HCT116 (cell line): ENCODE results near the gene OR2B2. TPM values are rescaled to one million over a fixed set of nuclear protein-coding genes. Genes with fewer than 3 reads are reported as not detected.

ENCODE experiments used
- ATAC-seq: fragments of 200-7000 bp; cut with Tn5 transposase; 2 replicates; pipeline ENCODE4 v1.9.1; 2020; ENCODE audit warnings: mild to moderate bottlenecking, moderate library complexity
- Bru-seq: library from RNA; stranded (reverse); fragments of 400-500 nt; gene quantifications from one replicate; lab custom pipeline; 2021; lab: Mats Ljungman, UMichigan
- BruChase-seq, 2 experiments: library from RNA; stranded (reverse); fragments of 400-500 nt; gene quantifications; one replicate each; lab custom pipeline; 2021; lab: Mats Ljungman, UMichigan
- BruUV-seq: library from RNA; stranded (reverse); fragments of 400-500 nt; replicated peaks from 2 replicates; lab custom pipeline; 2021; lab: Mats Ljungman, UMichigan
- CTCF ChIA-PET: fragments of 300-600 bp; sonication (Branson Sonifier 250); formaldehyde crosslinking; loops from one replicate; lab custom pipeline; 2021; ENCODE audit warnings: antibody characterized with exemption; lab: Charles Lee
- POLR2A ChIA-PET: fragments of 300-600, 350-600 bp; sonication (Branson Sonifier 250); formaldehyde crosslinking; loops from one replicate; lab custom pipeline; 2021; ENCODE audit warnings: antibody characterized with exemption; lab: Charles Lee
- RAD21 ChIA-PET, 2 experiments: fragments of 300-600 bp; sonication (Branson Sonifier 250); formaldehyde crosslinking; loops; one replicate each; lab custom pipeline; 2023; ENCODE audit warnings: low total read pairs in 2 of 2; ENCODE audit not compliant: uncharacterized antibody in 2 of 2, unreplicated experiment in 2 of 2, low non-redundant PET in 1 of 2; lab: Charles Lee
- DNase-seq: peaks from one replicate; pipeline ENCODE4 v3.0.0-alpha.2; 2010; ENCODE audit warnings: low read depth, low spot score
- H2AFZ ChIP-seq: fragments of 200-600 bp; shearing (Covaris generic), sonication (generic); 2 replicates; pipeline ENCODE4 v1.6.1; 2017; ENCODE audit warnings: low read depth, mixed run types, mixed read lengths, antibody characterized with exemption, low read length; ENCODE audit not compliant: poor library complexity, severe bottlenecking
- H3K27ac ChIP-seq: 2 replicates; pipeline ENCODE4 v1.5.1; 2012; ENCODE audit warnings: low read depth, low read length
- H3K27me3 ChIP-seq: fragments of 200-600 bp; sonication (generic); 2 replicates; pipeline ENCODE4 v1.6.1; 2016; ENCODE audit warnings: mixed run types, low read length, mixed read lengths; ENCODE audit not compliant: insufficient read depth
- H3K36me3 ChIP-seq, 2 experiments: fragments of 200-500 bp in 1 of 2; fragments of 200-600 bp in 1 of 2; sonication (Bioruptor generic) in 1 of 2; sonication (generic) in 1 of 2; 2 replicates each; pipeline versions ENCODE4 v1.5.1 to v1.6.1; 2014 to 2016; ENCODE audit warnings: low read length in 2 of 2, inconsistent platforms in 1 of 2, mixed read lengths in 1 of 2, mixed run types in 1 of 2; ENCODE audit not compliant: insufficient read depth in 2 of 2, control insufficient read depth in 1 of 2
- H3K4me1 ChIP-seq, 2 experiments: fragments of 200-600 bp in 1 of 2; sonication (generic) in 1 of 2; 2 replicates each; pipeline versions ENCODE4 v1.5.1 to v1.6.1; 2012 to 2017; ENCODE audit warnings: low read length in 2 of 2, inconsistent platforms in 1 of 2, mild to moderate bottlenecking in 1 of 2, mixed read lengths in 1 of 2, mixed run types in 1 of 2, moderate library complexity in 1 of 2; ENCODE audit not compliant: insufficient read depth in 2 of 2, control insufficient read depth in 1 of 2
- H3K4me2 ChIP-seq: fragments of 200-600 bp; sonication (generic); 2 replicates; pipeline ENCODE4 v1.6.1; 2017; ENCODE audit warnings: mixed run types, low read length, mixed read lengths
- H3K4me3 ChIP-seq, 2 experiments: fragments of 200-600 bp in 1 of 2; sonication (generic) in 1 of 2; replicated peaks in 1 of 2; 2 replicates each; pipeline ENCODE4 v1.5.1; 2011 to 2016; ENCODE audit warnings: low read length in 2 of 2, control low read depth in 1 of 2, low read depth in 1 of 2, mild to moderate bottlenecking in 1 of 2, mixed read lengths in 1 of 2, mixed run types in 1 of 2
- H3K79me2 ChIP-seq: fragments of 200-600 bp; sonication (generic); 2 replicates; pipeline ENCODE4 v1.6.1; 2017; ENCODE audit warnings: mild to moderate bottlenecking, mixed run types, low read length, moderate library complexity, mixed read lengths; ENCODE audit not compliant: insufficient read depth
- H3K9ac ChIP-seq: fragments of 200-600 bp; sonication (generic); 2 replicates; pipeline ENCODE4 v1.6.1; 2016; ENCODE audit warnings: low read length, mixed read lengths
- H3K9me2 ChIP-seq: fragments of 200-600 bp; sonication (generic), shearing (Covaris generic); 2 replicates; pipeline ENCODE4 v1.6.1; 2017; ENCODE audit warnings: mixed run types, mild to moderate bottlenecking, moderate library complexity; ENCODE audit not compliant: insufficient read depth
- H3K9me3 ChIP-seq, 2 experiments: fragments of 200-500 bp in 1 of 2; fragments of 200-600 bp in 1 of 2; sonication (Bioruptor generic) in 1 of 2; sonication (generic) in 1 of 2; 2 replicates each; pipeline ENCODE4 v1.6.1; 2014 to 2017; ENCODE audit warnings: low read length in 2 of 2, mixed read lengths in 2 of 2, inconsistent platforms in 1 of 2, low read depth in 1 of 2, mild to moderate bottlenecking in 1 of 2, mixed run types in 1 of 2, moderate library complexity in 1 of 2; ENCODE audit not compliant: control insufficient read depth in 1 of 2, insufficient read depth in 1 of 2
- H4K20me1 ChIP-seq: fragments of 200-600 bp; sonication (generic), shearing (Covaris generic); 2 replicates; pipeline ENCODE4 v1.6.1; 2017; ENCODE audit warnings: mixed run types, mild to moderate bottlenecking, moderate library complexity; ENCODE audit not compliant: insufficient read depth
- ATF3 ChIP-seq: IDR thresholded peaks from 2 replicates; pipeline ENCODE4 v1.6.1; 2012
- CEBPB ChIP-seq: IDR thresholded peaks from 2 replicates; pipeline ENCODE4 v1.6.1; 2012; ENCODE audit warnings: low read depth
- CTCF ChIP-seq, 3 experiments: fragments of 200-600 bp in 1 of 3; sonication (generic) in 1 of 3; IDR thresholded peaks in 2 of 3; conservative IDR thresholded peaks in 1 of 3; 2 replicates each; pipeline ENCODE4 v1.5.1; 2012 to 2017; ENCODE audit warnings: low read depth in 2 of 3, low read length in 2 of 3, antibody characterized with exemption in 1 of 3, borderline replicate concordance in 1 of 3, control low read depth in 1 of 3, mild to moderate bottlenecking in 1 of 3, mixed read lengths in 1 of 3, mixed run types in 1 of 3, moderate library complexity in 1 of 3; ENCODE audit not compliant: insufficient read depth in 1 of 3
- EGR1 ChIP-seq: IDR thresholded peaks from 2 replicates; pipeline ENCODE4 v1.6.1; 2012; ENCODE audit warnings: low read depth
- EZH2 ChIP-seq: fragments of 200-600 bp; sonication (generic); IDR thresholded peaks from 2 replicates; pipeline ENCODE4 v1.6.1; 2017; ENCODE audit warnings: antibody characterized with exemption, mixed run types
- FOSL1 ChIP-seq: IDR thresholded peaks from 2 replicates; pipeline ENCODE4 v1.6.1; 2012; ENCODE audit warnings: low read depth
- POLR2AphosphoS5 ChIP-seq: IDR thresholded peaks from 2 replicates; pipeline ENCODE4 v1.6.1; 2011; ENCODE audit warnings: mild to moderate bottlenecking, low read depth, low read length, moderate library complexity
- RAD21 ChIP-seq: IDR thresholded peaks from 2 replicates; pipeline ENCODE4 v1.6.1; 2012; ENCODE audit warnings: low read depth, mild to moderate bottlenecking
- REST ChIP-seq: IDR thresholded peaks from 2 replicates; pipeline ENCODE4 v1.6.1; 2012; ENCODE audit warnings: low read depth
- SIN3A ChIP-seq: IDR thresholded peaks from 2 replicates; pipeline ENCODE4 v1.6.1; 2012; ENCODE audit warnings: low read depth
- SP1 ChIP-seq: IDR thresholded peaks from 2 replicates; pipeline ENCODE4 v1.6.1; 2012; ENCODE audit warnings: low read depth
- SRF ChIP-seq: IDR thresholded peaks from 2 replicates; pipeline ENCODE4 v1.6.1; 2012; ENCODE audit warnings: low read depth
- TCF7L2 ChIP-seq: IDR thresholded peaks from 2 replicates; pipeline ENCODE4 v1.7.0; 2011; ENCODE audit warnings: borderline replicate concordance, inconsistent platforms; ENCODE audit not compliant: insufficient read depth, insufficient read length; ENCODE audit errors: extremely low read depth
- YY1 ChIP-seq: IDR thresholded peaks from 2 replicates; pipeline ENCODE4 v1.6.1; 2011; ENCODE audit warnings: low read length, low read depth, moderate library complexity, mild to moderate bottlenecking; ENCODE audit not compliant: insufficient replicate concordance; ENCODE audit errors: extremely low read depth
- ZBTB33 ChIP-seq: IDR thresholded peaks from 2 replicates; pipeline ENCODE4 v1.6.1; 2011; ENCODE audit warnings: mild to moderate bottlenecking, low read length, moderate library complexity; ENCODE audit not compliant: insufficient replicate concordance; ENCODE audit errors: extremely low read depth
- ZFX ChIP-seq: fragments of 450-650 bp; IDR thresholded peaks from 2 replicates; pipeline ENCODE4 v1.6.1; 2017
- ZNF274 ChIP-seq: fragments of 200-500 bp; sonication (Bioruptor generic); IDR thresholded peaks from 2 replicates; pipeline ENCODE4 v1.6.1; 2014; ENCODE audit warnings: mild to moderate bottlenecking, low read depth, low read length, inconsistent platforms
- intact Hi-C: fragments of 100-400 bp; cut with micrococcal nuclease; formaldehyde crosslinking; loops from 2 replicates; pipeline ENCODE4 v1.10.0; 2022
- long read RNA-seq: library from polyadenylated mRNA; unstranded; transcript quantifications from one replicate; pipeline ENCODE4 v2.0.0, GENCODE V29; 2021; ENCODE audit not compliant: unreplicated experiment
- polyA plus RNA-seq: library from polyadenylated mRNA; unstranded; fragments of >200 nt; gene quantifications from 2 replicates; pipeline ENCODE4 v1.2.1, GENCODE V29; 2012; ENCODE audit warnings: missing spikeins
- total RNA-seq: library from RNA; stranded (reverse); gene quantifications from one replicate; pipeline ENCODE4 v1.2.1, GENCODE V29; 2021; ENCODE audit not compliant: unreplicated experiment

Gene OR2B2
- total RNA-seq, result not detected
- not detected in 2 replicates for polyA plus RNA-seq
- Bru-seq, nascent RNA, result not detected
- BruChase-seq, experiment 1, labeled RNA remaining after a 6-hour chase, result not detected
- not detected for BruChase-seq, experiment 2, labeled RNA remaining after a 2-hour chase
- long read RNA-seq, result 0 reads

- H3K9me2 ChIP-seq, result no peaks in the 10 kb centered on the region
- H3K4me1 ChIP-seq, result no peaks in the 10 kb centered on the region
- CTCF ChIA-PET, result no interaction called here
- DNase-seq, result no peak
- H3K9me3 ChIP-seq, result no peaks in the 10 kb centered on the region
- no peak within 1 kb of the TSS for H3K4me3 ChIP-seq
- H3K4me2 ChIP-seq, result no peak within 1 kb of the TSS
- no peaks in the 10 kb centered on the region for H4K20me1 ChIP-seq
- BruUV-seq, result no TSS peak
- POLR2A ChIA-PET, result interaction anchor here (0.7 kb wide), 1 partner anchor 696 kb away, joined by 3 read pairs; no protein-coding TSS in a partner anchor
- H3K36me3 ChIP-seq, result no peaks in the 10 kb centered on the region
- H3K27me3 ChIP-seq, result no peaks in the 10 kb centered on the region
- intact Hi-C loops, result no loop called here
- RAD21 ChIA-PET, result interaction anchor here in 1 of 2 experiments (0.7 kb wide), 1 partner anchor 227 kb away, joined by 3 read pairs; no protein-coding TSS in a partner anchor
- no peak within 1 kb of the TSS for H3K27ac ChIP-seq
- no peak for ATAC-seq
- H2AFZ ChIP-seq, result no peak within 1 kb of the TSS
- TF ChIP-seq EGR1 (no peak), ZNF274 (no peak), POLR2AphosphoS5 (no peak), TCF7L2 (no peak), ZFX (no peak), ZBTB33 (no peak), CEBPB (no peak), REST (no peak), EZH2 (no peak), CTCF (IDR thresholded peaks at IDR 0.05 in 2 of 3, conservative IDR thresholded peaks at IDR 0.05 in 1 of 3; ENCODE audit: borderline replicate concordance in 1 of 3, insufficient read depth in 1 of 3, low read depth in 2 of 3, low read length in 2 of 3) (no peak), FOSL1 (no peak), SRF (no peak), SIN3A (no peak), ATF3 (no peak), RAD21 (no peak), YY1 (no peak), SP1 (no peak)
- no peak within 1 kb of the TSS for H3K9ac ChIP-seq
- no peaks in the 10 kb centered on the region for H3K79me2 ChIP-seq
Measured at GRCh38 chr6:27911956-27912446, at the start of gene OR2B2. Gene OR2B2, minus strand, starts transcription at chr6:27912396. Its CDS starts 77 bp downstream, at chr6:27912319.
